ENCODE measurements around the gene MAPKAP1.

Gene MAPKAP1

DNA sequence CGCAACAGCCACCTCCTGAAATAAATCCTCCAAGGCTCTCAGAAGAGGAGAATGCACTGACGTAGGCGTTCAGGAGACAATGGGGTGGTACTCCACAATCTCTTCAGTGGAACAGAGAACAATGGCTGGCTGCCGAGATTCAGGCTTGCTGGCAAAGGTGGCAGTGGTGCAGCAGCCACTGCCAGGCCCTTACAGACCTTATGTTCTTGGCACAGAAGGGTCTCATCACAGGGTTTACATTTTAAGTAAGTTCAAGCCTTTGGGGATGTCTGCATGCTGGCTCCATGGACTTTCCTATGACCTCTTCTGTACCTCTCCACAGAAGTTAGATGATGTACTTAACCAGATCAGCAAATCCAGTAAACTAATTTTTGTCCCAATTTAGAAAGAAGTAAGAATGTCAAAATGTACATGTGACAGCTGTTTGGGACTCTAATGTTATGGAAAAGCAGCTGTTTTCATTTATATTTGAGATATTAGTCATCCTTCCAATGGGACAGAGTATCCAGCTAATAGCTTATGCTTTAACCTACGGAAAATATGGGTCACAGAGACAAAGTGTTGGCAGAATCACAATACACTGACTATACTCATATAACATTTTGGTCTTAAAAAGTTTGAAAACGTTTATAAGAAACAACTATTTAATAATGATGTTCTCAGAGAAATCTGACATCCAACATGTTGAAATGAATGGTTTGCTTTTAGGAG is 180.9 kb downstream of the MAPKAP1 start:
- FAIRE-seq (no peak), DNase-seq (ENCODE audit: extremely low spot score, insufficient read length, low read depth) (no peak)

DNA sequence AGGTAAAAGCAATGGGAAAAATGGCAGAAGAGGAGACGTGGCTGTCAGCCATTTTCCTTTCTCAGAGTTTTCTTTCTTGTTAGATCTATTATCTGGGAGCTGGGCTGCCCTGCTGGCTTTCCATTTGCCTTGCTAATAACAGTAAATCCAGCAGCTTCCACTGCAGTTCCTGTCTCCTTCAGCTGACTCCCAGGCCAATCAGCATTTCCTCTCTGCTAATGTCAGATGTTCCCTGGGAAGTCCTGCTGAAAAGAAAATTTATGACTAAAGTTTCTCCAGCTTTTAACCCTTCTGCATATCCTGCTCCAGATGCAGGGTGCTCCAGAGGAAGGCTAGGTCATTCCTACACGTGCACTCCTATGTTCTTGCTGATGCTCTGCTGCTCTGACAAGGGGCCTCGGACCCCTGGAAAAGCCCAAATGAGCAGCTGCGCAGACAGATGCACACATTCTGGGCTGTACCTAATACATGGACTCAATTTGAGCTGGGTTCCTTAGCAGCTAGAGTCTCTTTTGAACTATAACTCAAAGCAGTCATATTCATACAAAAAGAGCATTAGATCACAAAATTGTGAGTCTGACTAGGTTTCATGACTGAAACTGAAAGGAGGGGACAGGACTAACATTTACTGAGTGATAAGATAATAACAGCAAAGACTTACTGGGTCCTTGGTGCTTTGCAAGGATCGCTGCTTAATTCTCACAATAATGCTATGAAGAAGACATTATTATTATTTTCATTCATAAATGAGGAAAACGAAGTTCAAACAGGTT is 182.2 kb downstream of the MAPKAP1 start:
- no peak for FAIRE-seq
- DNase-seq (ENCODE audit: extremely low spot score, insufficient read length, low read depth) = no peak

DNA sequence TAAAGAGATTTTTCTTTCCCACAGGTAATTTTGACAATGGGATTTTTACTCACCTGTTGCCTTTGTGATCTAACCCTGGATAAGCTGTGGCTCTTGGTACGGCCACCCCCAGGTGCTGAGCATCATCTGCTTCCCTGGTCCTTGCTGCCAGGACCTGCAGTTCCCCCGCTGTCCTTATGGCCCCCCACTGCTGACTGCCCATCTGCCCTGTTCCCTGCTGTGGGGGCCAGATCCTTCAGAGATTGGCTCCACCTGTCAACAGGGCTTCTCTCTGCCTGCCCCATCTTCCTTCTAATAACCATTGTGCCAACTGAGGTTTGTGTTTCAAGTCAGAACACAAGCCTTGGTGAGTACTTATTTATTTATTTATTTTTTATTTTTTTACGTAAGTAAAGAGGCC is 183.3 kb downstream of the MAPKAP1 start:
- FAIRE-seq = no peak
- no peak for DNase-seq (ENCODE audit: extremely low spot score, insufficient read length, low read depth)

DNA sequence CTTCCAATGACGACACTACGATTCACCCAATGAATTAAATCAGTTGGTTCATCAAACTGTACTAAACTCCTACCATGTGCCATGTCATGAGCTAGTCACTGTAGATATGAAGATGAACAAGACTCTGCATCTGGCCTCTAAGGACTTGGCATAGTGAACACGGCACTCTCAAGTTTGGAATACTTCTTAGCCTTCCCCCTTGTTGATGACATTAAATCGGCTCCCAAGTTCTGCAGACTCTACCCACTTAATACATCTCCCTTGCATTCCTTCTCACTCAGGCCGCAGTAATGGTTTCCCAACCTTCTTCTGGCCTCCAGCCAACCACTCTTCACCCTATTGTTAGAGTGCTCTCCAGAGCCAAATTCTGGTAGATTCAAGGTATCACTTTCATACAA is 184.7 kb downstream of the MAPKAP1 start:
- no peak for DNase-seq (ENCODE audit: extremely low spot score, insufficient read length, low read depth)
- no peak for FAIRE-seq

- FAIRE-seq (no peak), DNase-seq (ENCODE audit: extremely low spot score, insufficient read length, low read depth) (no peak)
Observed at GRCh38 chr9:125521462-125522327, 185.3 kb downstream of the MAPKAP1 start.

GRCh38 chr9:125519734-125520133 is 187.3 kb downstream of the MAPKAP1 start:
- DNase-seq (ENCODE audit: extremely low spot score, insufficient read length, low read depth) (no peak), FAIRE-seq (no peak)

DNA sequence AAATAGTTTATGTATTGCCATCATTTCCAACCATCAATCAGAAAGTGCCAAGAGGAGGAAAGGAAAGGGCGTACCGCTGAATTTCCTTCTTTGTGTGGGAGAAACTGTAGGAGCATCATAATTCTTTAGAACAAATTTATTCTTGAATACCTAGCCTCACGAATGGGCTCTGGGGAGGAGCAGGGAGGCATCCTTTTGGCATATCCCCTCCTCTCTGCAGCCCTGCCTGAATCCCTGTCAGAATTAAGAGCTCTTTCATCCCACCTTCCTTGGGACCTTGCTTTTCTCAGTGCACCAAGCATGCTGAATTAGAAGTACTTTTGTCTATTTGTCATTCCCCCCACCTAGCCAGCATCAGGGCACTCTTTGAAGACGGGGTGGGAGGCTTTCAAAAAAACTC is 189.4 kb downstream of the MAPKAP1 start:
- no peak for DNase-seq (ENCODE audit: extremely low spot score, insufficient read length, low read depth)
- no peak for FAIRE-seq

DNA sequence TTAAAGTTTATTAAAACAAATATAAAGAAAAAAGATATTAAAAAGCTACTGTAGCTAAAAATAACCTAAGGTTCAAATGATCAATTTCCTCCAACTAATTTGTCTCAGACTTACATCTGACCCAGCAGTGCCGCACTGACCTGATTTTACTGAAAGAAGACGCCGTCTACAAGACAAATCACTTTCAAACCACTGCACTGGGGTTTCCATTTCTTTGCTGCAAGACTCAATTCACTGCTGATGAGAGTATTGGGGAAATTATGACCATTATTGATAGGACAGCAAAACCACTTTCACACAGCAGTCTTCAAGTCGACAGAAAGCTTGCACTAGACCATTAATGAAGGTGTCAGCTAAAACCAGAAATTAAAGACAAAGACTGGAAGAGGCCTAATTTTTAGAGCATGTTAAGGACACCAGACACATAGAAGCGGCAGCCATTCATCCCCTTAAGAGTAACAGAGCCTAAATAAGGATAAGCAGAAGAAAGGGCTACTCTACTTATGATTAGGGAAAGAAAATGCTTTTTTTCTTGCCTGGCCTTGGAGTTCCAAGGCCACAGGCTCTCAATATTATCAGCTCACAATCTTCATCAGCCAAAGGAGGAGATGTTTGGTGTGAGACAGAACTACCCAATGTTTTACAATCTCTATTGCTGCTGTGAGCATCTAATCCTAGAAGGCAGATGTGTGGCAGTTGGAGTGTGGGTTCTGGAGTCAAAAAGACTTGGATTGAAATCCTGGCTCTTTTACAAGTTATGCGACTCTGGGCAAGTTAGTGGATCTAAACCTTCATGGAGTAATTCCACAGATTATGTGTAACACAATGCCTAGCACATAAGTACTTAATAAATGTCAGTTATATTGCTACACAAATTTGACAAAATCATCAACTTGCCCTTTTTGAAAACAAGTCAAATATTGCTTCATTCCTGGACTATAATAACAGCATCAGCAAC is 190.7 kb downstream of the MAPKAP1 start:
- FAIRE-seq = no peak

GRCh38 chr9:125515281-125515680 is 191.7 kb downstream of the MAPKAP1 start:
- no peak for DNase-seq (ENCODE audit: extremely low spot score, insufficient read length, low read depth)
- no peak for FAIRE-seq

More for the DNA sequence above, 190.7 kb downstream of the MAPKAP1 start:
- DNase-seq (ENCODE audit: extremely low spot score, insufficient read length, low read depth) = no peak

GRCh38 chr9:125514468-125514867 is 192.5 kb downstream of the MAPKAP1 start:
- DNase-seq (ENCODE audit: extremely low spot score, insufficient read length, low read depth) (no peak), FAIRE-seq (no peak)

DNA sequence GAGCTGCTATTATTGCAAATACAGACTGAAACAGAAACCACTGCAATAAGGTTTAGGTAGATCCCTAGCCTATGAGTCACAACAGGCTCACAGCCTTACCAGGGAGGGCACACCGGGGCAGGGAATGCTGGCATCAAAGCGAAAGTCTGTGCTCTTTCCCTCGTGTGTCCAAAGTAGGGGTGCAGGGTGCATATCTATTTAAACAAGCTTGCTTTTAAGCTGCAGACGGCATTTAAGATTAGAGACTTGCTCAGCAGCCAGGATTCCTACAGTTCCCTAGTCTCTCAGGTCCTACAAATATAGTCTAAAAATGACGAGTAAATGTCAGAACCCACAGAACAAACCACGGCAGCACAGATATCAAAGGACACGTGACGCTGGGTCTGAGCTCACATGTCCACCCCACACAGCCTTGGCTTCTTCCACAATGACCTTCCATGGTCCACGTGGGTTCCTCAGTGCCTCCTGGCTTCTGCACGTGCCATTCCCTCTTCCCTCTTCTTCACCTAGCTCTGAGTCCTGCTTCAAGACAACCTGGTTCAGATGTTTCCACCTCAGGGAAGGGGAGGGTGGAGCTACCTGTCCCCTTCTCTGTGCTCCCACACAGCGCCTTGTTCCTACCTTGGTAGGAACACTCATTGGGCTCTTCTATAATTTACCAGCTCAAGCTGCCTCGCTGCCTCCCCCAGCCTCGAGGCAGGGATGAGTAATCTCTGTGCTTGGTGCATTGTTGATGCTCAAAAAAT is 193.2 kb downstream of the MAPKAP1 start:
- FAIRE-seq (peak; percentile 82), DNase-seq (ENCODE audit: extremely low spot score, insufficient read length, low read depth) (peak; percentile 32)

- DNase-seq (ENCODE audit: extremely low spot score, insufficient read length, low read depth) (no peak), FAIRE-seq (no peak)
Observed at GRCh38 chr9:125513303-125513667, 193.7 kb downstream of the MAPKAP1 start.

GRCh38 chr9:125511789-125512660 is 195.0 kb downstream of the MAPKAP1 start:
- DNase-seq (ENCODE audit: extremely low spot score, insufficient read length, low read depth) (no peak), FAIRE-seq (no peak)

GRCh38 chr9:125510980-125511379 is 196.0 kb downstream of the MAPKAP1 start:
- no peak for FAIRE-seq

GRCh38 chr9:125509476-125509875 is 197.5 kb downstream of the MAPKAP1 start:
- no peak for FAIRE-seq
- DNase-seq (ENCODE audit: extremely low spot score, insufficient read length, low read depth) = no peak

More at GRCh38 chr9:125510980-125511379, 196.0 kb downstream of the MAPKAP1 start:
- no peak for DNase-seq (ENCODE audit: extremely low spot score, insufficient read length, low read depth)

GRCh38 chr9:125508249-125508648 is 198.8 kb downstream of the MAPKAP1 start:
- FAIRE-seq = no peak
- no peak for DNase-seq (ENCODE audit: extremely low spot score, insufficient read length, low read depth)

GRCh38 chr9:125507226-125507625 is 199.8 kb downstream of the MAPKAP1 start:
- no peak for FAIRE-seq
- DNase-seq (ENCODE audit: extremely low spot score, insufficient read length, low read depth) = no peak

DNA sequence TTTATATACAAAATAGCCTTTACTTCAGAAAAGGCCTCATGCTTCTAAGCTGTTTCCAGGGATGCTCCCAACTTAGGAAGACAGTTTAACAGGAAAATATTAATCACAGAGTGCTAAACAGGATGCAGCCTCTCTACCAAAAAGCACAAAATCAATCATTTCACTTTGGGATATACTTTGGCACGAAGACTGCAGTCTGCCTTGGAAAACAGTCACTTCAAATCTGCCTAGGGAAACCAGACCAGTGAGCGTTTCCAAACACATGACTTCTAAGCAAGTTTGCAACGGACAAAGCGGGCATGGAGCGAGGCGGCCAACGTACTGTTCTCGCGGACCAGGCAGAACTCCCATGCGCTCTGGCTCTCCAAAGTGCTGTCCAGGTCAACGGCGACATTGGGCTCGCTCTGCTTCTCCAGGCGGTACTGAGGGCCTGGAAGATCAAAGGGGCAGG is 201.0 kb downstream of the MAPKAP1 start:
- no peak for FAIRE-seq
- no peak for DNase-seq (ENCODE audit: extremely low spot score, insufficient read length, low read depth)
